SK-N-MC (cell line): ENCODE measurements around the gene OR52H1.

ENCODE experiments used
- EZH2 ChIP-seq: fragments of 200-600 bp; sonication (generic); IDR thresholded peaks from one replicate; pipeline ENCODE4 v1.6.1; 2017; ENCODE audit warnings: antibody characterized with exemption
- POLR2AphosphoS5 ChIP-seq: IDR thresholded peaks from 2 replicates; pipeline ENCODE4 v1.6.1; 2012; ENCODE audit warnings: mild to moderate bottlenecking, low read depth, low read length, borderline replicate concordance

DNA sequence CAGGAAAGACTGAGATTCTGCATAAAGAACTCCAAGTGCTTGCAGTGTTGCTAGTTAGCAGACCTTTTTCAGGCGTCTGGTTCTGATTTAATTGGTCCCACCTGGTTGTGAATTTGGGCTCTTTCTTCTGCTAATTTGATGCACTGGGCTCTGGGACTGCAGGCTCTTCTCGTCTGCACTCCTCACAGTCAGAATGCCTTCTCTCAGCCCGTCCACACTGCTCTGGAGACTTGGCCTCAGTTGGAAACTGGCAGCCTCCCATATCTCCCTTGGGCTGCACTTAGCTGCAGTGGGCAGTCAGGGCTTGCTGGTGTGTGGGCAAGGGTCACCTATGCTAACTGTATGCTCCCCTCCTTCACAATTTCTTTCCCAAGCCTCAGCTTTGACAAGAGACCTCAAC, 49.6 kb upstream of the OR52H1 start:
- no peak for TF ChIP-seq EZH2
- TF ChIP-seq POLR2AphosphoS5: no peak
